ENCODE measurements around the gene SLC35F1. TPM values are rescaled to one million over a fixed set of nuclear protein-coding genes. Genes with fewer than 3 reads are reported as not detected.

The SLC35F1 gene
- polyA plus RNA-seq, 3 donors = 0.17 to 0.79 (median 0.49) TPM

GRCh38 chr6:118085665-118086064 is 178.6 kb downstream of the SLC35F1 start:
- 64 to 77% (median 65%) methylated on average over 2 of the region's 2 CpGs for WGBS, 3 donors
- no peak overlapping the region for H3K27ac ChIP-seq (ENCODE audit: low read depth, low read length)

GRCh38 chr6:118086159-118086558 is 179.1 kb downstream of the SLC35F1 start:
- 53 to 70% (median 67%) methylated on average over 2 of the region's 2 CpGs for WGBS, 3 donors
- H3K27ac ChIP-seq (ENCODE audit: low read depth, low read length) = no peak overlapping the region

GRCh38 chr6:118092086-118092485 is 185.0 kb downstream of the SLC35F1 start:
- H3K27ac ChIP-seq (ENCODE audit: low read depth, low read length) = no peak overlapping the region

GRCh38 chr6:118097576-118097975 is 190.5 kb downstream of the SLC35F1 start:
- WGBS, 3 donors = 66 to 81% (median 80%) methylated on average over 3 of the region's 3 CpGs
- H3K27ac ChIP-seq (ENCODE audit: low read depth, low read length) = no peak overlapping the region

- 54 to 58% (median 56%) methylated on average over 2 of the region's 2 CpGs for WGBS, 3 donors
- no peak overlapping the region for H3K27ac ChIP-seq (ENCODE audit: low read depth, low read length)
Measured at GRCh38 chr6:118100717-118101116, 193.7 kb downstream of the SLC35F1 start.

GRCh38 chr6:118101220-118101619 is 194.2 kb downstream of the SLC35F1 start:
- WGBS, 3 donors = 54 to 71% (median 68%) methylated on average over 1 of the region's 1 CpG
- no peak overlapping the region for H3K27ac ChIP-seq (ENCODE audit: low read depth, low read length)

- 41 to 56% (median 42%) methylated on average over 4 of the region's 4 CpGs for WGBS, 3 donors
- H3K27ac ChIP-seq (ENCODE audit: low read depth, low read length) = no peak overlapping the region
Measured at GRCh38 chr6:118101831-118102345, 194.8 kb downstream of the SLC35F1 start.

GRCh38 chr6:118102401-118102800 is 195.3 kb downstream of the SLC35F1 start:
- WGBS, 3 donors = 41 to 68% (median 58%) methylated on average over 2 of the region's 2 CpGs
- no peak overlapping the region for H3K27ac ChIP-seq (ENCODE audit: low read depth, low read length)

- 63 to 80% (median 78%) methylated on average over 5 of the region's 5 CpGs for WGBS, 3 donors
- no peak overlapping the region for H3K27ac ChIP-seq (ENCODE audit: low read depth, low read length)
Measured at GRCh38 chr6:118103381-118104146, 196.5 kb downstream of the SLC35F1 start.

GRCh38 chr6:118122161-118122725 is 215.2 kb downstream of the SLC35F1 start:
- WGBS, 3 donors = 69 to 73% (median 72%) methylated on average over 3 of the region's 3 CpGs
- no peak overlapping the region for H3K27ac ChIP-seq (ENCODE audit: low read depth, low read length)

GRCh38 chr6:118122801-118123200 is 215.7 kb downstream of the SLC35F1 start:
- H3K27ac ChIP-seq (ENCODE audit: low read depth, low read length) = no peak overlapping the region
- 65 to 78% (median 72%) methylated on average over 1 of the region's 1 CpG for WGBS, 3 donors

GRCh38 chr6:118123503-118124037 is 216.5 kb downstream of the SLC35F1 start:
- WGBS, 3 donors = 90 to 98% (median 91%) methylated on average over 1 of the region's 1 CpG
- H3K27ac ChIP-seq (ENCODE audit: low read depth, low read length) = no peak overlapping the region

- H3K27ac ChIP-seq (ENCODE audit: low read depth, low read length) = no peak overlapping the region
- 26 to 66% (median 48%) methylated on average over 2 of the region's 2 CpGs for WGBS, 3 donors
Measured at GRCh38 chr6:118124851-118125250, 217.8 kb downstream of the SLC35F1 start.

- H3K27ac ChIP-seq (ENCODE audit: low read depth, low read length) = no peak overlapping the region
Measured at GRCh38 chr6:118128755-118129154, 221.7 kb downstream of the SLC35F1 start.

- 55 to 79% (median 58%) methylated on average over 2 of the region's 2 CpGs for WGBS, 3 donors
Measured at GRCh38 chr6:118134206-118134605, 227.1 kb downstream of the SLC35F1 start.

GRCh38 chr6:118134736-118135135 is 227.7 kb downstream of the SLC35F1 start:
- 19 to 46% (median 26%) methylated on average over 5 of the region's 5 CpGs for WGBS, 3 donors
- no peak overlapping the region for H3K27ac ChIP-seq (ENCODE audit: low read depth, low read length)

More at GRCh38 chr6:118134206-118134605, 227.1 kb downstream of the SLC35F1 start:
- H3K27ac ChIP-seq (ENCODE audit: low read depth, low read length) = no peak overlapping the region

- WGBS, 3 donors = 73 to 92% (median 91%) methylated on average over 2 of the region's 2 CpGs
- H3K27ac ChIP-seq (ENCODE audit: low read depth, low read length) = no peak overlapping the region
Measured at GRCh38 chr6:118135371-118135770, 228.3 kb downstream of the SLC35F1 start.

GRCh38 chr6:118141211-118141610 is 234.1 kb downstream of the SLC35F1 start:
- H3K27ac ChIP-seq (ENCODE audit: low read depth, low read length) = no peak overlapping the region
- WGBS, 3 donors = 94 to 98% (median 97%) methylated on average over 1 of the region's 1 CpG

GRCh38 chr6:118146584-118146983 is 239.5 kb downstream of the SLC35F1 start:
- 67 to 70% (median 67%) methylated on average over 1 of the region's 1 CpG for WGBS, 3 donors
- no peak overlapping the region for H3K27ac ChIP-seq (ENCODE audit: low read depth, low read length)

GRCh38 chr6:118147511-118147910 is 240.4 kb downstream of the SLC35F1 start:
- H3K27ac ChIP-seq (ENCODE audit: low read depth, low read length) = no peak overlapping the region
- WGBS, 3 donors = 86 to 89% (median 89%) methylated on average over 5 of the region's 5 CpGs

All from adipose tissue (tissue), 3 donors.